HG03442 (cell line): ENCODE data around the gene IQCM.

Source experiments
- ATAC-seq: cut with Tn5 transposase; IDR thresholded peaks from one replicate; pipeline ENCODE4 v1.9.1; 2021; ENCODE audit warnings: mild to moderate bottlenecking, moderate library complexity; ENCODE audit not compliant: unreplicated experiment

IQCM gene

DNA sequence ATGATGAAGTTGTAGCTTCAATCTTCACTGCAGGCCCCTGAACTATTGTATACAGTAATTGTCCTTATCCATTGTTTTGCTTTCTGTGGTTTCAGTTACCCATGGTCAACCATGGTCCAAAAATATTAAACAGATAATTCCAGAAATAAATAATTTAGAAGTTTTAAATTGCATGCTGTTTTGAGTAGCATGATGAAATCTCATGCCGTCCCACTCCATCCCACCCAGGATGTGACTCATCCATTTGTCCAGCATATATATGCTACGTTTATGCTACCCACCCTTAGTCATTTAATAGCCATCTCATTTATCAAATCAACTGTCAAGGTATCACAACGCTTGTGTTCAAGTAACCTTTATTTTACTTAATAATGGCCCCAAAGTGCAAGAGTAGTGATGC lies 34.5 kb downstream of the IQCM start:
- ATAC-seq: no peak

DNA sequence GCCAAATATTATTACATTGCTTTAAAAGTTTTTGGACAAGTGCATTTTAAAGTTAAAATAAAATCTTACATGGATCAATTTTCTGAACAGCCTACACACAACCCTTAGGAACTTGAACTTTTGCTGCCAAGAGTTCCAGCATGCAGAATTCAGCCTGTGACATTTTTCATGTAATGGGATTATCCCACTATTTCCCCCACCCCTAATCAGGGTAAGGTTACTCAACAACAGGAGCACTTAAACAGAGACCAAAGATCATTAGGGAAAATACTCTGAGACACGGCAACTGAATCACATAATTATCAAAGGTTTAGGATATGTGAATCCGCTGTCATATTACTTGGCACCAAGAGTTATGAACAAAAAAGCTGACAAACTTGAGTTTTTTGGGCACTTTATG lies 47.2 kb downstream of the IQCM start:
- ATAC-seq: no peak

DNA sequence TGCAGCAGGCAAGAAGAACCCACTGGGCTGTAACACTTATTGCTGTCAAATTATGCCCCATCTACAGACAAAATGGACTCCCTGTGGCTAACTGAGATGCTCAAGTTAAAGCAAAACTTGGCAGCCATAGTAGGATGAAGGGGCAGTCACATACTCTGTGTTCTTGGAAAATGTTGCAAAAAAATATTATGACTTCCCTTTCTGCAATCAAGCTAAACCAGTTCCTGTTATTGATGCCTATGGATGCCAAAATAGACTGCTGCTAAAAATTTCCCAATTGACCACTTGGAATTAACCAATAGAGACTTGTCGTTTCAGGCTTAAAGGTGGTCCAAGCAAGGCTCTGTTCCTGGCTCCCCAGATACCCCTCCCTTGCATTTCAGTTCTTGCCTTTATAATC lies 49.5 kb downstream of the IQCM start:
- ATAC-seq: no peak

DNA sequence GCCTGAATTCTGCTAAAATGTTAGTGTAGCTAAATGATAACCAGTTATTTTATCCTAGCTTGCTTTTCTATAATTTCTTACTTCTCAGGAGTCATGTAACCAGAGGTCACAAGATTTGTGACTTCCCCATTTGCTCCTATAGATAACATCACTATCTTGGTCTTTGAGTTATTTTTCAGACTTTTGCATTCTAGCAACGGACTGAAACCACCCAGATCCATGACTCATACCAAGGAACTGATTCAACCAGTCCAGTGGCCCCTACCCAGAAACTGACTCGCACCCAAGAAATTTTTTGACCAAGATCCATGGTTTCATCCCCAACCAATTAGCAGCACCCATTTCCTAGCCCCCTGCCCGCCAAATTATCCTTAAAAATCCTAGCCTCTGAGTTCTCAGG lies 50.0 kb downstream of the IQCM start:
- ATAC-seq: no peak

DNA sequence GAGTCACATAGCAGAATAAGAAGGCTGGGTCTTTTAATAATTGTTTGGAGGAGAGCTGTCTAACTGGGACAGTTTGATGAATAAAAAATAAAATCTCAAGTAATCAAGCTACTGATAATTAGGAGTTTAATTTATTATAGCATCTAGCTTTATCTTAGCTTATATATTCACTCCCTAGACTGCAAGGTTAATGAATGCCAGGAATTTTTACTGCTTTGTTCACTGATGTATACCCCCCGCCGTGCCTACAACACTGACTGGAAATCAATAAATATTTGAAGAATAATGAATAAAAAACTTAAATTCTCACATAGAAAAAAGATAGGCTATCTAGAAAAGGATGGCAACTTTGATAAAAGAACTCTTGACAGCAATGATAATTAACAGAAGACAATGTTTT lies 59.7 kb downstream of the IQCM start:
- ATAC-seq: no peak

DNA sequence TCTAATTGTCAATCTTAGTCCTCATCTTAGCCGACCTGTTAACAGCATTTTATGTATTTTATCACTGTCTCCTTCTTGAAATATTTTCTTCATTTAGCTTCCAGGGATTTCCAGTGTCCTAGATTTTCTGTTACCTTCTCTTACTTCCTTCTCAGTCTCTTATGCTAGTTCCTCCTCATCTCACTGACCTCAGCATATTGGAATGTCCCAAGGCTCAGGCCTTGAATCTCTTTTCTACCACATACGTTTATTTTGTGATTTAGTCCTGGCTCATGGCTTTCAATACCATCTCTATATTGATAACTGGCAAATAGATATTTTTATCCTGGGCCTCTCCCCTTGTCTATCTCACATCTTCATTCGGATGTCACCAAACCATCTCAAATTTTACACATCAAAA lies 61.1 kb downstream of the IQCM start:
- no peak for ATAC-seq

- ATAC-seq: no peak
Measured at GRCh38 chr4:149752729-149753128, 62.9 kb downstream of the IQCM start.

DNA sequence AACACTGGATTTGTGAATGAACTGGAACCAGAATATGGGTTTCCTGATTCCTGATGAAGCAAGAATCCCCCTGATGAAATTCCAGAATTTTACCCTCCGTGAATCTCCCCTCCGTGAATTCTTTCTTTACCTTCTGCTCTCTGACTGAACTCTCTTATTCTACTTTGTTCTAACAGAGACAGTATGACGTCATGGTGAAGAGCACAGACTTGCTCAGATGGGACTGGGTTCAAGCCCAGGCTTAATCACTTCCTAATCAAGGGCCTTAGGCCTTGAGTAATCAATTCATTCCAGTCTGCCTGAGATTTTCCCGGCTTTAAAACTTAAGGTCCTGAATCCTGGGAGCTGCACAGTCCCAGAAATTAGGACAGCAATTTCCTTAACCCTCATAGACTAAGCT lies 64.5 kb downstream of the IQCM start:
- ATAC-seq: no peak

DNA sequence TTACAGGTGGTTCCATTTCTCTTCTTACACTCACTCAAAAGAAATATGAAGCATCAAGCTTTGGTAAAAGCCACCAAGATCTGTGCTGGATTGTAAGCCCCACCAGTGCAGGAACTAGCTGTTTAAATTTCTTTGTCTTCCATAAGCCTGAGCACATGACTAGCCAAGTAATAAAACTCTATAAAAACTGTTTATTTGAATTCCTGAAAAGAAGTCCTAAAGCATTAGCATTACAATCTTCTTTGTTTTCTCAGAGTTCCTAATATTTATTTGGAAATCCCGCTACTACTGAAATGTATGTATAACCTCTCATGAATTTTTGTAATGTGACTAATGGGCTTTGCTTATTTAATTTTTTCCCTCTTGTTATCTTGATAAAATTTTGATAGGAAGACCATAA lies 65.9 kb downstream of the IQCM start:
- no peak for ATAC-seq

- no peak for ATAC-seq
Measured at GRCh38 chr4:149747646-149748045, 68.0 kb downstream of the IQCM start.

- no peak for ATAC-seq
Measured at GRCh38 chr4:149746276-149746675, 69.4 kb downstream of the IQCM start.

DNA sequence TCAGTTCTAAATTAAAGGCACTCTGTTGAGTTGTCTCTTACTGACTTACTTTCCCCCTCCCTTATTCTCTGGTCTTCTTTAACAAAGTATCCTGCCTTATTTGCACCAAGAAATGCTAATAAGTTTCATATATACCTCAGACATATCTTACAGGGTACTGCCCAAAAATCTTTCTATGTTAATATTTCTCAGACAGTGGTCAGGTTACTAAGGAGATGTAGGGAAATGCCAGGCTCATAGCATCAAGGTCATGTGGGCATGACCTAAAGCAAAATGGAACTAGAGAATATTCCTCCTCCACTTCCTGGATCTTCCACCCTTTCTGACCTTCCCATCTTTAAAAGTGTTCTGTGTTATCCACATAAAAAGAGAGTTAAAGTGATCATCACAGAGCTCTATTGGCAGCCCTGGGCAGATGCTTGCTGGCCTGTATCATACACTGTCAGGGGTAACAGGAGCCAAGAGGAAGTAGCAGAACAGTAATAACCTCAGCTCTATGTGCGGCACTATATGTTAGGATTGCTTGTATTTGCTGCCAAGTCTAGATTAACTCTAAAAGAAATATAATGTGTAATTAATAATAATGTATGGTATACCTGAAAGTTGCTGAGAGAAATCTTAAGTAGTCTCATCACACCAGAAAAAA lies 74.3 kb downstream of the IQCM start:
- no peak for ATAC-seq

- ATAC-seq: no peak
Measured at GRCh38 chr4:149738156-149738555, 77.5 kb downstream of the IQCM start.

GRCh38 chr4:149735796-149736195 lies 79.8 kb downstream of the IQCM start:
- ATAC-seq: no peak

- no peak for ATAC-seq
Measured at GRCh38 chr4:149728444-149728843, 87.2 kb downstream of the IQCM start.

GRCh38 chr4:149727663-149728062 lies 88.0 kb downstream of the IQCM start:
- no peak for ATAC-seq

- no peak for ATAC-seq
Measured at GRCh38 chr4:149723065-149723464, 92.6 kb downstream of the IQCM start.

GRCh38 chr4:149719806-149720205 lies 95.8 kb downstream of the IQCM start:
- no peak for ATAC-seq

- no peak for ATAC-seq
Measured at GRCh38 chr4:149719357-149719756, 96.3 kb downstream of the IQCM start.

DNA sequence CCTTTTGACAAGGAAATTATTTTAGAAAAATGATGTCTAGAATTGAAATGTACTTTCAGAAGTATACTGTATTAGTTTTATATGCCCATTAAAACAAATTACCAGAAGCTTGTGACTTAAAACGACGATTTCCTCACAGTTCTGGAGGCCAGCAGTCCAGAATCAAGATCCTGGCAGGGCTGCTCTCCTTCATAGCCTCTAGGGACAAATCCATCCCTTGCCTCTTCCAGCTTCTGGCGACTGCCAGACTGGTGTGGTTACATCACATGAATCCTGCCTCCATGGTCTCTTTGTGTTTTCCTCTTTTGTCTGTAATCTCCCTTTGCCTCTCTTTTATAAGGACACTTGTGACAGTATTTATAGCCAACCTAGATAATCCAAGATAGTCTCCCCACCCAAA lies 97.1 kb downstream of the IQCM start:
- ATAC-seq: no peak

GRCh38 chr4:149716728-149717127 lies 98.9 kb downstream of the IQCM start:
- no peak for ATAC-seq

- no peak for ATAC-seq
Measured at GRCh38 chr4:149715822-149716585, 99.6 kb downstream of the IQCM start.

GRCh38 chr4:149713031-149713430 lies 102.6 kb downstream of the IQCM start:
- ATAC-seq: no peak
